CD1c-positive myeloid dendritic cell (primary cell): ENCODE data around the gene OPCML.

ENCODE experiments used
- DNase-seq: peaks from one replicate; pipeline ENCODE4 v3.0.0-alpha.2; 2016; ENCODE audit errors: extremely low spot score

OPCML gene

DNA sequence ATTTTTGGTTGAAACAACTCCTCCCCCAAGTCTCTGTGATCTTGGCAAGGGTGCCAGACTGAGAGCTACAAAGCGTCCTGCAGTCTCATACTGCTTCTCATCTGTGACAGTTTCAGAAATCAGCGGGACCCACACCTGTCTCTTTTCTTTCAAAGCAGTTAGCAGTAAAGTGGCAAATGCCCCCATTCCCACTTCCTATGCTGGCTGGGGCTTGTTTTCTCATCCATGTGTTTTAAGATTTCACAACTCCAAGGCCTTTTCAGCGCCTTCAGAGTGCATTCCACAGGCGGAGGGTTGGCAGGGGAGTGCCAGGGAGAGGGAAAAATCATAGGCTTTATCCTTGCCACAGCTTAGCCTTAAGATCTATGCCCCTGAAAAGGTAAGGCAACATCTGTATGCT, 493.5 kb downstream of the OPCML start:
- no peak for DNase-seq

DNA sequence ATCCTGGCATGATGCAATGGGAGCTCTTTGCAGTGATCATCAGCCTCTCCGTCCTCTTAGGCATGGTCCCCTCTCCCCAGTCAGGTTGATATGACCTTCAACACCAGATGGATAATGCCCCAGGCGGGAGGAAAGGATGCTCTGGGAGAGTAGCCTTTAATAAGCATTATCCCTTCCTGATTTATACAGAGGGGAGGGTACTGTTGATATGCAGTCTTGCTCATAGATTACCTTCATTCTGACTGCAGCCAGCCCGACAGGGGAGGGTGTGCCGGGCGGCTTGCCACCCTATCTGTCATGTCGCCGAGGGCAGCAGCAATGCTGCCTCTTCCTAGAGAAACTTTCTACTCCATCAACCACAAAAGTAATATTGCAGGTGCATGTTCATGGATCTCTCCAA, 497.4 kb downstream of the OPCML start:
- DNase-seq, result no peak

DNA sequence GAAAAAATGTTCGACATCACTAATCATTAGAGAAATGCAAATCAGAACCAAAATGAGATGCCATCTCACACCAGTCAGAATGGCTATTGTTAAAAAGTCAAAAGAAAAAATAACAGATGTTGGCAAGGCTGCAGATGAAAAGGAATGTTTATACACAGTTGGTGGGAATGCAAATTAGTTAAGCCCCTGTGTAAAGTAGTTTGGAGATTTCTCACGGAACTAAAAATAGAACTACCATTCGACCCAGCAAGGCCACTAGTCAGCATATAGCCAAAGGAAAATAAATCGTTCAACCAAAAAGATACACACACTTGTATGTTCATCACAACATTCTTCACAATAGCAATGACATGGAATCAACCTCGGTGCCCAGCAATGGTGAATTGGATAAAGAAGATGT, 503.2 kb downstream of the OPCML start:
- no peak for DNase-seq

DNA sequence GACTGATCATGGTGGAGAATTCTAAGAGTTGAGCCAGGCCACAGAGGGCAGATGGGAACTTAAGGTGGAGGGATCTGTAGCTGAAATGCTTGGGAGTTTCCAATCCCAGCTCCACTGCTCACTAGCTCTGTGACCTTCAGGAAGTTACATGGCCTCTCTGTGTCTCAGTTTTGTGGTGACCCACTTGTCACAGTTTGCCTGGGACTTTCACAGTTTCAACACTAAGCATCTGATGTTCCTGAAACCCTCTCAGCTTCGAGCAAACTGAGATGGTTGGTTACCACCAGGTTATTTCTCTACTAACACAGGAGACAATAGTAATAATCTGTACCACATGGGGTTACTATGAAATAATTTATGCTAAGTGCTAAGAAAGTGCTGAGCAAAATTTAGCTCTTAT, 505.3 kb downstream of the OPCML start:
- DNase-seq, result no peak

DNA sequence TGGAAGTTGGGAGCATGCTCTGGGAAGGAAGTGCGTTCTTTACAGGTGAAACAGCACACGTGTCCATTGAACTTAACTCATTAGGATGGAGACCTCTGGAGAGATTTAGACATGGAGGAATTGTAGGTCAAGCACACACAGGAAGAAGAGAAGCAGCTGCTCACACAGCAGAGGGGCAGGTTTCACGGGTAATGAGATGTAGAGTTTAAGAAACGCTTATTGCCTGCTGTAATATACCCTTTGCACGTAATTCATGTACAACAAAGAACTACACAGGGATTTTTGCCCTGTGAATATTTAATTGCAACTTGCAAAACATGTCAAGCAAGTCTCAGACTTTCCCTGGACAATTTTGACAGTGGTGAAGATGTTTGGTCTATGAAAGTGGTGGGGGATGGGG, 508.0 kb downstream of the OPCML start:
- no peak for DNase-seq

DNA sequence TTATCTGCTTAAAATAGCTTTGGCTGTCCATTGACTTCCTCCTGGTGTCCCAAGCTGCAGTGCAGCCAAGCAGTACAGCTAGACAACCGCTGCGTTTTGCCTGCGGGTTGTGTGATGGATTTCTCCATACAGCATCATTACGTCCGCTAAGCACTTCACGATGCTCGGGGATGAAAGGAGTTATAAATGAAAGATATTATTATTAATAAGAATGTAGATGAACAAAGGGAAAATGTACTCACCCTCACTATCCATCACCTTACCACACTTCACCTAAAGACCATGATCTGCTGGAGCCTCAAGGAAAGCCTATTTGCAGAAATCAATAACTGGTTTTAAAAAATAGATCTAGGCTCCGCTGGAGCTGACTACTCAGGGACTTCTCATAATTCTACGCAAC, 509.1 kb downstream of the OPCML start:
- DNase-seq, result no peak

DNA sequence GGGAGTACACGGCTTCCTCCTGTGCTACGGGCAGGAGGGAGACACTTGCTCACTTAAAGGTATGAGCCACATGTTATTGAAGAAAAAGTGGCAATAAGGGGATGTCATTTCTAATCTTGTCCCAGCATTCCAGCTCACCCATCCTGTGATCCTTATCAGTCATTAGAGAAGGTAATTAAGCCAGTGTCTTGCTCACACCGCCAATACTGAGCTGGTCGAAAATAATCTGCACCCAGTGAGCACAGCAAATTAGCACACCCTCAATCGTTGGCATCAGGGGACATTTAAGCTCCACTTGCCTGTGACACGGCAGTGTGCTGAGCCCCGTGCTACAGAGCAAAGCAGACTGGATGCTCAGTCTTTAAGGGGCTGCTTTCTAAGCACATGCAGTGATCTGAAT, 510.7 kb downstream of the OPCML start:
- DNase-seq, result no peak

DNA sequence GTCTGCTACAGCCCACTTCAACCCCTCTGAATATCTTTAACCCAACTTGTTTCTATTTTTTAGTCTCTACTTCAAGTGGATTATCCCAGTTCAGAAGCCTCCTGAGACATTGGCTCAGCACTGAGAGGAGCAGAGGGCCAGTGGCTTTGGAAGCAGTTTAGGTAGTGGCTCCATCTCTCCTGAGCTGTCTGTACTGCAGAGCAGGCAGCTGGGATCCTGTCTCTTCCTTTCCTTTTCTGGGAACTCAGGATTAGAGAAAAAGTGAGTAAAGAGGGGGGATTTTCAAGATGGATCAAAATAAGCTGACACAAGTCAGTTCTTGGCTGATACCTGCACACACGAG, 512.0 kb downstream of the OPCML start:
- no peak for DNase-seq

DNA sequence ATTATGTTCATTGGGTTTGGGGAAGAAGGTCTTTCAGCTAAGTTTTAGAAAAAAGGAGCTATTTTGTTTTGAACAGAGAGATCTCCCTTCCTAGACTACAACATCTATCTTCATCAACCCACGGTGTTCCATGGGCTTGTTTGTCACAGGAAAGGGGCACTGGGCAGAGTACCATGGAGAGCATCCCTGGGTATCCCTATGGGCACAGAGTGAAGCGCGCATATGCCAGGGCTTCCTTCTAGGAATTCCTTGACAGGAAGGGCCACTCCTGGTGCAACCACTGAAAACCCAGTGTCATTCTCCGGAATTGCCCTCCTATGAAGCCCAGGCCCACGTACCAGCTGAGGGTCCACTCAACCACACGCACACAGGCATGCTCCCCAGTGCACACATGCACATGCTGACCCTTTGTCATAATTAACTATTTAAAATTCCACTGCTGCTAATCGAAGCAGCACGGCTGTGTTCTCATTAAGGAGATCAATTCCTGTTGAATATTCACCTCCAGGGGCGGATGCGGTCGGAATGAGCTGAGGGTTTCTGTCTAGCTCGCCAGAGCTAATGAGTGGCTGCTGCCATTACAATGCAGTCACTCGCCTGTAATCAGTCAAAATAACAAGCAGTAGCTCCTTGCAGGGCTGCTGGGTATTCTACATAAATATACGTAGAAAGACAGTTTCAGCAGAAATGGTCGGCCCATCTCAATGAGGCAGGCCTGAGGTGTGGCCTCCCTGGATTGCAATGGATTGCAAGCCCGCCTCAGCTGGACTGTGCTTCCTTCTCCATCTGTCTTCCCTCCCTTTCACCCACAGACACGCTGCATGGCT, 512.5 kb downstream of the OPCML start:
- DNase-seq, result no peak

DNA sequence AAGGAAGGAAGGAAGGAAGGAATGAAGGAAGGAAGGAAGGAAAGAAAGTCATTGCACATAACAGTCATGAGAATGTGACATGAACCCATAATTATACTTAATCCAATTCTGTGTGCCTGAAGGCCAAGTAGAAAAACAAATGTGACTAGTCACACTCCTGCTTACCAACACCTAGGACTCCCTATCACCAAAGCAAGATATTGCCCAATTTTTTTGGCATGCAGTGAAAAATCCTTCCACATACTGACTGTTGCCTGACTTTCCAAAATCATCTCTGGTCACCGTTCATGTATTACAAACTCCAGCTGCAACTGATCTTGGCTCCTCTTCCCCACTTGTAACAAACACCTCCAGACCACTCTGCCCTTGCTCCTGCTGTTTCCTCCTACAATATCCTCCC, 516.8 kb downstream of the OPCML start:
- no peak for DNase-seq

DNA sequence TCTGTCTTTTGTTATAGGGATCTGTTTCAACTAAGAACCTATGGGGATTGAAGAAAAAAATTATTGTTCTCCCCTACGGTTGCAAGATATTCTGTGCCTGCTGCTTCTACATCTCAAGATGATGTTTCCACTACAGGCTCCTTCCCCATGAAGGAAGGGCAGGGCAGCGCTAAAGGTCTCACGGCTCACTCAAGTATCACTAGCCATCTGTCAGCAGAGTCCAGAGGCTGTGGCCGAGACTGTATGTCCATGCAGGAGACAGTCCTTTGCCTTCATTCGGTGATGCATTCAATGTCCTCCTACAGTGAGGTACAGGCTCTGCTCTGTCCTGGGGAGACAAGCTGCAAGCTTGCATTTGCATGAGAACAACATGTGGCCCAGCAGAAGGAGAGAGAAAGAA, 518.0 kb downstream of the OPCML start:
- no peak for DNase-seq

DNA sequence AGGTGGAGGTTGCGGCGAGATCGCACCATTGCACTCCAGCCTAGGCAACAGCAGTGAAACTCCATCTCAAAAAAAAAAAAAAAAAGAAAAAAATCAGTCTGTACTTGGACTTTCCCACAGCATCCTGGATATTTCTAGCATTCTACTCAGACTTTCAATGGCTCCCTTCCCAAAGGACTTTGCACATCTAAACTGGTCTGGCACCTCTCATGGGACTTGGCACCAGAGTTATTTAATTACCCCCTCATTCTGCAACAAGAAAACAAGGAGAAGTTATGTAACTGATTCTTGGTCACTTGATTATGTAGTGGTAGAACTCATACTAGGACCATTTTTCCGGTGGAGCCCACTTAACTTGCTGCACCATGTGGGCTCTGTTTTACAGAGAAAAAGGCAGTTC, 519.5 kb downstream of the OPCML start:
- no peak for DNase-seq

DNA sequence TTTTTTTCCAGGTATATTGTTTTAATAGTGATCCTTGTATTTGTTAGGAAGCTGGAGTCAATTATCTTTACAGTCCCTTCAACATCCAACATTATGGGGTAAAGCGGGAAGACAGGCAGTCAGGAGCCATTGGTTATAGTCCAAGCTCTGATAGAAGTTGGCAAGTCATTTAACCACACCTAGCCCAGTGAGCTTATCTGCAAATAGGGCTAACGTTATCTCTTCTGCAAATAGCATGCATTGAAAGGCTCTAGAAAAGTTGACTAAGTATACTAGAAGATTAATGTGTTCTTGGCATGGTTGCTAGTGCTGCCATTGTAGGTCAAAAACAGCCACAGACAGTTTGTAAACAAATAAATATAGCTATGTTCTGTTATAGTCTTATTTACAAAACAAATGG, 520.7 kb downstream of the OPCML start:
- DNase-seq, result no peak

DNA sequence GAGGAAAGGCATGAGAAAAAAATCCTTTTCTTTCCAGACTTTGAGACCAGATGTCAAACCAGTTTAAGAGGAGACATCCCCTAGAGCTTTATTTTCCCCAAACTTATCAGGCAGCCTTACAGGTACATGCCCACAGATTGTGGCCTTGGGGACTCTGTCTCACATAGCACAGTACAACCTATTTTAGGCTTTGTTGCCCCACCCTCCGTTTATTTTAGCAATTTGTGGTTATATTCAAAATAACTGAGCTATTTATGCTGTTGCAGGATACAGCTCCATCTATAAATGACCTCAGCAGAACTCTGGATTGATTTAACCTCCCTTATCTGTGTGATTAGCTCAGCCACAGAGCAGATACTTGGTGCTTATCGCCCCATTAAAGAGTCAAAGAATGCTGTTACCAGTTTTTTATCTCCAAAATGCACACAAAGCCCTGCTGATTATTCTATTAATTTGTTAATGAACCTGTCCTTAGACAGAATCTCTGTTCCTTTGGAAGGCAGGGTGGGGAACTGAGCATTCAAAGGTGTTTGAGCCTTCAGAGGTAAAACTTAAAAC, 525.2 kb downstream of the OPCML start:
- no peak for DNase-seq

DNA sequence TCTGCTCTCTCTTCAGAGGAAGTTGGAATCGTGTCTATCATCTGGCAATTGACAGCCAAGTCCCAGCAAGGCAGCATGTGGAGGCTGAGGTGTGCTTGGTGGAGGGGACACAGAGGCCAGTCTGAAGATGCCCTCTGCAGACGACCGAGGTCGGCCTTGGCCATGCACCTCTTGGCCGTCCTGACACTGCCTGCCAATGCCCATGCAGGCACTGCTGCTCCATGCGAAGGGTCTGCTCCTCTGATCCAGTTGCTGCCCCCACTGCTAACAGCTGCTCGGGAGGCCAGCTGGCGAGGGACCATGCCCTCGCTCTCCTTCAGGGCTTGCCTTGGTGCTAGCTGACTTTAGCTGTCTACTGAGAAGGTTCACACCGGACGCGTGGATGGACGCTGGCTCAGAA, 527.9 kb downstream of the OPCML start:
- no peak for DNase-seq

DNA sequence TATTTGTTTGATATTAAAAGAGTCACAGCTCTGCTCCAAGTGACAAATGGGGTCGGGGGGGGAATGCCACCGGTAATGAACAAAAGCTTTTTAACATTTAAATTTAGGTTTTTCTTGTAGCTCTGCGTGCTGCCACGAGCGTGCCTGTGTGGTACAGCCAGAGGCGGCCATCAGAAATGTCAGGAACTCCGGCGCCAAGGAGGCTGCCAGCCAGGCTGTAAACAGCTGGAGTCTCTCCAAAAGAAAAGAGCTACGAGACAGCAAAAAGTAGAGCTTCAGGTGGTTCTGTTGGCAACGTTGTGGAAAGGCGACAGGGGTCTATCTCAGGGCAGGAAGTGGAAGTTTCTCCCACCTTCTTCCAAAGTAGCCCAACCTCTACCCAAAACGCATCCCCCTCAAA, 532.8 kb downstream of the OPCML start:
- DNase-seq, result no peak

DNA sequence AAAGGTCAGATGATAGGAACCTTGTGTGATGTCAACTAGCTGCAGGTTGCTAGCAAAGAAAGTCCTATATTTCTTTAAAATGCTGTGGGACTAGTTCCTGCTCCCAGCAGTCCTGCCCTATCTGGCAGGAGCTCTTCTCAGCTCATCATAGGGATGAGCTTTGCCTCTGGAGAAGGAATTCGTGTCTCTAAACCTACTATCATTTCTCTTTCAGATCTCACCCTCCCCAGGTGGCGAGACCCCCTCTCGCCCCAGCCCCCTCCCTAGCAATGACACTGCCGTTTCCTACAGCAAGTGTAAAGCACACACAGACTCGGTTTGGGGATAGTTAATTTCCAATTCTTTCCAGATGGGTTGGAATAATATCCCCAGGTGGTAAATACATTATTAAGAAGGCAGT, 533.3 kb downstream of the OPCML start:
- no peak for DNase-seq

DNA sequence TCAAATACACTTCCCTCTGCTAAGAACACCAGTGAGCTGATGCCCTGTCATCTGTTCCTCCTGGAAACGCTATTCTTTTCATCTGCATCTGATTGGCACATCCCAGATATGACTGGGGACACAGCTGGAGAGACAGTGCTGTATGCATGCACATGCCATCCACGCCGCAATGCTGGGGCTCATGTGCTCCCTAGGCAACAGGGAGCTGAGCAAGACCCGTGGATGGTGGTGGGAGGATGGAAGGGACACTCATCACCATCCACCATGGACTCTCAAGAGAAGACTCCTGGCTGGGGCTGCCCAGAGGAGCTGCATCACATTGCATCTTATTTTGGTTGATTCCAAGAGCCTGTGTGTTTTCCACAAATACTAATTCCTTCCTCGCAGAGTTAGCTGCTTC, 534.9 kb downstream of the OPCML start:
- DNase-seq, result no peak

DNA sequence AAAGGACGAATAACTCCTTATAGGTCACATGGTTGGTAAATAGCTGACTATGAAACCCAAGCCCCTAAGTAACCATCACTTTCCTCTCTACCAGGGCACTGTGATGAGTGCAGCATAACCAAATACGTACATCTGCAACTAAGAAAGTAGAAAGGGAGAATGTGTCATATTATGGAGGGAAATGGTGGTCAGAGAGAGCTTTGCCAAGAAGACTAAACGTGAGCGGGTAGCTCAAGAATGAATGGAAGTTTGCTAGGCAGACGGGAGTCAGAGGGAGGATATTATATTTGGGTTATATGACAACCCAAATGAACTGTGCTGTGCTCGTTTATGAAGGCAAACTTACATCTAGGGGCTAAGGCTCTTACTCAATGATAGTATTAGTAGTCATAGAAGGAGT, 537.3 kb downstream of the OPCML start:
- no peak for DNase-seq

DNA sequence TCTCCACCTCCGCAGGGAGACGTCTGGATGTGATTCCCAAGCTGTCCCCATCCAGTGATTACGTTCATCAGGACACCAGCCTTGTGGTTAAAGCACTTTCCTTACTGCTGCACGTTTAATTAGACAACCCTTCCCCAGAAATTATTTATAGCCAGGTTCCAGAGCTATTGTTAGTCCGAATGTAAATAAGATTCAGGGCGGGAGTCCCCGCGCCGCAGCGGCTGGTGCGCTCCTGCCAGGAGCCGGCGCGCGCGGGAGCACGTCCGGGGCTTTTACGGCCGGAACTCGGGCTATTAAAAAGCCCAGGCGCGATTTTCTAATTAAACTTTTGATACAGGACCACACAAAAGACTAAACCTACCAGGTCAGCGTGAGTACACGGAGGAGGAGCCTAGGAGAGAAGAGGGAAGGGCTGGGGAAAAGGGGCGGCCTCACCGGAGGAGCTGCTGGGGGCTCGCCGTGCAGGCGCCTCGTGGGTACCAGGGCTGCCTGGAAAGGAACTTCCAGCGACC, 538.3 kb downstream of the OPCML start:
- no peak for DNase-seq

DNA sequence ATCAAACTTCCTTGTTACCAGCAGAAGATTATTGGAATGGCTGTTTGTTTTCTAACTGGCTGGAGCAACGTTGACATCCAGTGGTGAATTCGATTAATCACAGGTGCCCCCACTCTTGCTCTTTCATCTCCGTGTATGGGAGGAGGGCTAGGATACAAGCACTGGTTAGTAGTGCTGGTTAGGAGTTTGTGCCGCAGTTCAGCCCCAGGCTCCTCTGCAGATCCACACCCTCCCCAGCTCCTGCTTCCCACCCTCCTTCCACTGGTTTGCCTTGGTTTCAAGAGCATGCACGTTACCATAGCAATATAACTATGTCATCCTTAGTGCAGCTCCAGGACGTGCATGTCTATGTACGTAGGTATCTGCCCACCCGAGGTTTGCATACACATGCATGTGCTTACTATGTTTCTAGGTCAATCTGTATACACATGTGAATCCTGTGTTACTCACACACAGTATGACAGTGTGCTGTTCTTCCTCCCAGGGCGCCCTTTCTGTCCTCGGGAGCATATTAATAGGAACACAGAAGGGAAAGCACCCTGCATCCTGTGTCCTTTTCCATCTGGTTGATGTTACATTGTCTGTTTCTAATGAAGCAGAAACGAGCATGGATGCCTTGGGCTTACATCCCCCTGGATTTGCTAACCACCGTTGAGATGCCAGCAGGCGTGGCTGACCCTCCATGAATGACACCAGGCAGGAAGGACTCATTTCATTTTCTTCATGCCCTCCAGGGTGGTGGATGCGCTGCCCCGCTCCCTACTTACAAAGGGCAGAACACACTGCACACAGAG, 539.3 kb downstream of the OPCML start:
- no peak for DNase-seq

DNA sequence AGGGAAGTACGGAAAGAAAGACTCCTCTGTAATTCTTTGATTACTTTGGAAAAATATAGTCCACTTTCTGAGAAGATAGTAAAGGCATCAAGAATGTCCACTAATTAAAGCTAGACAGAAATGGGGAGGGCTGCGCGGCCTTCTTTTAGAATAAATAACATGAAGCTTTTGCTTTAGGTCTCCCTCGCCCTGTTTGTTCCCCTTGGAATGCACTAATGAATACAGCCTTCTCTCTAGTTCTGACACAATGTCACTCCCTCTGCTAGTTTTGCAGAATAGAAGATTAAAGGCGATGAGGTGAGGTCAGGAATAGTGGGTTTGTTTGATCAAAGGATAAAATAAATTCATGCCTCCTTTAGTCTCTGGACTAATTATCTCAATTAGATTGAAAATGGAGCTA, 543.9 kb downstream of the OPCML start:
- no peak for DNase-seq

DNA sequence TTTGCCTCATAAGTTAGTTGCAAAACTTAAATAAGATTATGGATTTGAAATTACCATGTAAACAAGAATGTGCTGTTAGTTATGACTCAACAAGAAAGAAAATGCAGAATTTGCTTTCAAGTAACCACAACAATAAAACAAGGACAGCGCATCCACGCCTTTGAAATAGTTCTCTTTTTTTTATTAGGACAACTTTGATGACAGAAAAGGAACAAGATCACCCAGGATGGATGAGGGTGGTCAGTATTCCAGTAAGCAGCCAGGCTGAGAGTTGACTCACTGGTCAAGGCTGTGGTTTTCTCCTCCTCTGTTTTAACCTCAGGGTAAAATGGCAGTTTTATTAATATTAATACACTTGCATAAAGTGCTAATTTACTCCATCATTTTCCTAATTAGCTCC, 544.4 kb downstream of the OPCML start:
- no peak for DNase-seq
